ENCODE data around the gene DESI2.

The DESI2 gene

DNA sequence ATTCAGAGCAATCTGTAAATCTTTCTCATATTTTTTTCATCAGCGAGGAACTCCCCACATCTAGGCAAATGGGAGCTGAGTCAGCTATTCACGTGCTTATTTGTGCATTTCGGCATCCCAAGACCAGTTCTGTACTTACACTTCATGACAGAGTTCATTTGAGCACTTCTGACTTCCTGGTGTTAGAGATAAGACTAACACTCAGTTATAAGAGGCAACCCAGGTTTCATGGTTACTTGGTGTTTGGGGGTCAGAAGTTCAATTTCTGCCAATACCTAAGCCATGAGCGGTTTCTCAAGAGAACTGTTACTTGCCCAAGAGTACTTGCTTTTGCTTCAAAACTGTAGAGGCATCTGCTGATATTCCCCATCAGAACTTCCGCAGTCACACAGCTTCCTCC lies 24.1 kb upstream of the DESI2 start:
- ChIA-PET CTCF (interaction anchor here (0.7 to 1.4 kb wide), 2 partner anchors 25 to 416 kb away, joined by 3 to 5 read pairs; no protein-coding TSS in a partner anchor), POLR2A (no interaction called here)
- no peaks in the 10 kb centered on the region for H3K9me3 ChIP-seq (ENCODE audit: control insufficient read depth, insufficient read depth, low read depth, low read length)
- H3K27ac ChIP-seq (ENCODE audit: extremely low read depth, low read depth, low read length), result no peak overlapping the region
- no peaks in the 10 kb centered on the region for H3K36me3 ChIP-seq (ENCODE audit: control insufficient read depth in 2 of 2, insufficient read depth in 1 of 2, low read length in 2 of 2)
- no peak for TF ChIP-seq ZNF544 (tag by site-specific recombination; IDR thresholded peaks at IDR 0.05)
- TF ChIP-seq, protein P1, sequence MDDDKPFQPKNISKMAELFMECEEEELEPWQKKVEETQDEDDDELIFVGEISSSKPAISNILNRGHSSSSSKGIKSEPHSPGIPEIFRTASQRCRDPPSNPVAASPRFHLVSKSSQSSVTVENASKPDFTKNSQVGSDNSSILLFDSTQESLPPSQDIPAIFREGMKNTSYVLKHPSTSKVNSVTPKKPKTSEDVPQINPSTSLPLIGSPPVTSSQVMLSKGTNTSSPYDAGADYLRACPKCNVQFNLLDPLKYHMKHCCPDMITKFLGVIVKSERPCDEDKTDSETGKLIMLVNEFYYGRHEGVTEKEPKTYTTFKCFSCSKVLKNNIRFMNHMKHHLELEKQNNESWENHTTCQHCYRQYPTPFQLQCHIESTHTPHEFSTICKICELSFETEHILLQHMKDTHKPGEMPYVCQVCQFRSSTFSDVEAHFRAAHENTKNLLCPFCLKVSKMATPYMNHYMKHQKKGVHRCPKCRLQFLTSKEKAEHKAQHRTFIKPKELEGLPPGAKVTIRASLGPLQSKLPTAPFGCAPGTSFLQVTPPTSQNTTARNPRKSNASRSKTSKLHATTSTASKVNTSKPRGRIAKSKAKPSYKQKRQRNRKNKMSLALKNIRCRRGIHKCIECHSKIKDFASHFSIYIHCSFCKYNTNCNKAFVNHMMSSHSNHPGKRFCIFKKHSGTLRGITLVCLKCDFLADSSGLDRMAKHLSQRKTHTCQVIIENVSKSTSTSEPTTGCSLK (tag by site-specific recombination; IDR thresholded peaks at IDR 0.05), result no peak
- no peak for TF ChIP-seq KLF17 (tag by site-specific recombination; IDR thresholded peaks at IDR 0.05)
- no peak for TF ChIP-seq BCL11A (tag by site-specific recombination; IDR thresholded peaks at IDR 0.05; ENCODE audit: low read depth)
- TF ChIP-seq ZNF266 (tag by site-specific recombination; IDR thresholded peaks at IDR 0.05; ENCODE audit: low read depth), result no peak
- TF ChIP-seq ZNF548 (tag by site-specific recombination; IDR thresholded peaks at IDR 0.05), result no peak
- no peaks in the 10 kb centered on the region for H3K4me1 ChIP-seq (ENCODE audit: control insufficient read depth, insufficient read depth, low read length)
- no peak overlapping the region for H3K4me3 ChIP-seq (ENCODE audit: low read depth, low read length)

- H3K27ac ChIP-seq (ENCODE audit: extremely low read depth, low read depth, low read length), result no peak overlapping the region
- CTCF ChIA-PET, result interaction anchor here (2.4 kb wide), 1 partner anchor 29 kb away, joined by 9 read pairs; no protein-coding TSS in a partner anchor
- POLR2A ChIA-PET, result no interaction called here
- no peak overlapping the region for H3K4me3 ChIP-seq (ENCODE audit: low read depth, low read length)
- TF ChIP-seq ZNF391 (tag by site-specific recombination; IDR thresholded peaks at IDR 0.05; ENCODE audit: borderline replicate concordance, low read depth) (no peak), ZFP69B (tag by site-specific recombination; IDR thresholded peaks at IDR 0.05) (no peak), ZNF654 (tag by site-specific recombination; IDR thresholded peaks at IDR 0.05; ENCODE audit: low read depth) (no peak), ZNF221 (tag by site-specific recombination; IDR thresholded peaks at IDR 0.05; ENCODE audit: borderline replicate concordance) (no peak)
- no peaks in the 10 kb centered on the region for H3K36me3 ChIP-seq (ENCODE audit: control insufficient read depth in 2 of 2, insufficient read depth in 1 of 2, low read length in 2 of 2)
- H3K9me3 ChIP-seq (ENCODE audit: control insufficient read depth, insufficient read depth, low read depth, low read length), result no peaks in the 10 kb centered on the region
- no peaks in the 10 kb centered on the region for H3K4me1 ChIP-seq (ENCODE audit: control insufficient read depth, insufficient read depth, low read length)
These were observed 19.8 kb upstream of the DESI2 start for GRCh38 chr1:244633140-244633539.

DNA sequence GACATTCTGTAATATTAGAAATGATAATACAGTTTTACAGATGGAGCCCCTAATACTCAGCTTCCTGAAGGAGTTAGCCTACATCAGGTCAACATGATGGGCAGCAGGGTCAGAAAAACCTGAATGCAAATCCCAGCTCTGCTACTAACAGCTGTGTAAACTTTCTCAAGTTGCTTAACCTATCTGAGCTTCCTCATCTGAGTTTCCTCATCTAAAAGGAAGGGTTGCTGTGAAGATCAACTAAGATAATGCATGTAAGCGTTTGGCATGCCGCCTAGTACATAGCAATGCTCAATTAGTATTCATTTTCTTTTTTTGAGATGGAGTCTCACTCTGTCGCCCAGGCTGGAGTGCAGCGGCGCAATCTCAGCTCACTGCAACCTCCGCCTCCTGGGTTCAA lies 18.4 kb upstream of the DESI2 start:
- no peak for TF ChIP-seq BCL11B (tag by site-specific recombination; IDR thresholded peaks at IDR 0.05; ENCODE audit: low read depth)
- no peak for TF ChIP-seq PATZ1 (tag by site-specific recombination; IDR thresholded peaks at IDR 0.05)
- no peak for TF ChIP-seq TRIM28 (IDR thresholded peaks at IDR 0.05; ENCODE audit: borderline replicate concordance, low read length)
- no peak for TF ChIP-seq EGR2 (tag by site-specific recombination; IDR thresholded peaks at IDR 0.05; ENCODE audit: low read depth)
- no peak for TF ChIP-seq ZNF514 (tag by site-specific recombination; IDR thresholded peaks at IDR 0.05)
- no peak for TF ChIP-seq ZNF560 (tag by site-specific recombination; IDR thresholded peaks at IDR 0.05; ENCODE audit: borderline replicate concordance)
- TF ChIP-seq ZNF37A (tag by site-specific recombination; IDR thresholded peaks at IDR 0.05), result no peak
- TF ChIP-seq ZNF175 (tag by site-specific recombination; IDR thresholded peaks at IDR 0.05), result no peak
- TF ChIP-seq ZNF585B (tag by site-specific recombination; IDR thresholded peaks at IDR 0.05), result no peak
- TF ChIP-seq ZNF10 (tag by site-specific recombination; IDR thresholded peaks at IDR 0.05), result no peak
- TF ChIP-seq ZNF704 (tag by site-specific recombination; IDR thresholded peaks at IDR 0.05), result no peak
- TF ChIP-seq ZNF555 (tag by site-specific recombination; conservative IDR thresholded peaks at IDR 0.05), result no peak
- ChIA-PET POLR2A (no interaction called here), CTCF (interaction anchor here (0.7 to 2.4 kb wide), 3 partner anchors 10 to 30 kb away, joined by 3 to 9 read pairs (median 4); no protein-coding TSS in a partner anchor)
- no peak overlapping the region for H3K4me3 ChIP-seq (ENCODE audit: low read depth, low read length)
- no peaks in the 10 kb centered on the region for H3K9me3 ChIP-seq (ENCODE audit: control insufficient read depth, insufficient read depth, low read depth, low read length)
- no peaks in the 10 kb centered on the region for H3K36me3 ChIP-seq (ENCODE audit: control insufficient read depth in 2 of 2, insufficient read depth in 1 of 2, low read length in 2 of 2)
- no peak overlapping the region for H3K27ac ChIP-seq (ENCODE audit: extremely low read depth, low read depth, low read length)
- no peaks in the 10 kb centered on the region for H3K4me1 ChIP-seq (ENCODE audit: control insufficient read depth, insufficient read depth, low read length)

Measured in HEK293 (cell line).